Subcutaneous adipose tissue (tissue), 4 donors: ENCODE measurements around the gene OR2A14. TPM values are rescaled to one million over a fixed set of nuclear protein-coding genes. Genes with fewer than 3 reads are reported as not detected.

Experiments used
- CTCF ChIP-seq: fragments of 450-650 bp; IDR thresholded peaks from one replicate; pipeline ENCODE4 v1.5.1; 2016; ENCODE audit warnings: low read depth, mild to moderate bottlenecking, control low read depth, antibody characterized with exemption, moderate library complexity
- total RNA-seq, 4 donors: library from RNA; depleted of rRNA; stranded (reverse); fragments of >200 nt; gene quantifications; one replicate each; pipeline ENCODE4 v1.1.0, GENCODE V29; 2016

The OR2A14 gene
- total RNA-seq, 4 donors from 2014 or later: not detected

DNA sequence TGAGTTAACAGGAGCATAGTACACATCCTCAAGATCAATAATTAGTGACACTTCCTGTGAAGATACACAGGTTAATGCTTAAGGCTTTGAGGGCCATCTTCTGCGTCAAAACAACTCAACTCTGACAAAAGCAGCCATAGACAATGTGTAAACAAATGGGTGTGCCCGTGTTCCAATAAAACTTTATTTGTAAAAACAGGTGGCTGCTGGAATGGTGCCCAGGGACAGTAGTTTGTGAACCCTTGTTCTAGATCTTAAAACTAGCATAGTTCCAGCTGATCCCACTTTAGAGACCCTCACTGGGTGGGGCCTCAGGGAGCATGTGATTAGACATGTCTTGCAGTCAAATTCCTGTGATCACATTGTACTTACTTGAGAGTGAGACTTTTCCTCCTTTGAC, 7.8 kb downstream of the OR2A14 start:
- TF ChIP-seq CTCF: no peak

GRCh38 chr7:144132262-144132661, 9.3 kb downstream of the OR2A14 start:
- no peak for TF ChIP-seq CTCF

DNA sequence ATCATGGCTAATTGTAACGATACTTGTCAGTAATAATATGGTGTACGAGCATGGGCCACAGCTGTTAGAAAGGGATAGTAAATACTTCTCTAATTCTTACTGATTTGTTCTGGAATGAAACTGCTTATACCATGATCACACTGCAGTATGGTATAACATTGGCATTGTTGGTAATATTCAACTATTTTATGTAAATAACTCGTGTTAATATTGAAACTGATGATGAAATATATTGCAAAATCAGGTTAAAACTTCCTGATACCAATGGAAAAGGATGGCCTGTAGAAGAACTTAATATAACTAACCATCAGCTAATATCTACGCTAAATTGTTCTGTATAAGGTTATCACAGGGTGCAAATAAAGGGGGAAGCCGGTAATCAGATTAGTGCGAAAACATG, 10.3 kb downstream of the OR2A14 start:
- TF ChIP-seq CTCF: no peak

DNA sequence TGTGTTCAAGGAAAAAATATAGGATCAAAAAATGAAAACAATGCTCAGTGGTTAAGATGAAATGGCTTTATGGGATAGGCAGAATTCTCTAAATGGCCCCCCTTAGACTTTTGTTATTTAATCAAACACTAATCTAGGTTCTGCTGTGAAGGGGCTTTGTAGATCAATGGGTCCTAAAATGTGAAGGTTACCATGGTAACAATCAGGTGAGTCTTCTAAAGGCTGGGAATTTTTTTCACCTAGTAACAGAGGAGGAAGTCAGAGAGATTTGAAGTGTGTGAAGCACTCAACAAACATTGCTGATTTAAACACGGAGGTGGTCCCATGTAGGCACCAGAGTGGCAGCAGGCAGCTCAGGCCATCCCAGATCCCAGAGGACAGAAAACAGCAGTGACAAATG, 11.1 kb downstream of the OR2A14 start:
- no peak for TF ChIP-seq CTCF

DNA sequence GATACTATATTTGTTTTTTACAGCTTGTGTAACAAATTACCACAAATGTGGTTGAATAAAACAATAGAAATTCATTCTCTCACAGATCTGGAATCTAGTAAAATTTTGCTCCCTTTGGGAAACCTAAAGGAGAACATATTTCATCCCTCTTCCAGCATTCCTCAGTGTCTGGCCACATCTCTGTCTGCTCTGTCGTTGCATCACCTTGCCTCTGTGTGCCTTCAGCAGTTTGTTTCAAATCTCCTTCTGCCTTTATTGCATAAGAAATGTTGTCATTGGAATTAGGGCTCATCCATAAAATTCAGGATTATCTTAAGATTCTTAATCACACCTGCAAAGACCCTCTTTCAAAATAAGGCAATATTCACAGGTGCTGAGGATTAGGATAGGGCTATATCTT, 14.5 kb downstream of the OR2A14 start:
- TF ChIP-seq CTCF: no peak

GRCh38 chr7:144142187-144142586, 19.2 kb downstream of the OR2A14 start:
- no peak for TF ChIP-seq CTCF

DNA sequence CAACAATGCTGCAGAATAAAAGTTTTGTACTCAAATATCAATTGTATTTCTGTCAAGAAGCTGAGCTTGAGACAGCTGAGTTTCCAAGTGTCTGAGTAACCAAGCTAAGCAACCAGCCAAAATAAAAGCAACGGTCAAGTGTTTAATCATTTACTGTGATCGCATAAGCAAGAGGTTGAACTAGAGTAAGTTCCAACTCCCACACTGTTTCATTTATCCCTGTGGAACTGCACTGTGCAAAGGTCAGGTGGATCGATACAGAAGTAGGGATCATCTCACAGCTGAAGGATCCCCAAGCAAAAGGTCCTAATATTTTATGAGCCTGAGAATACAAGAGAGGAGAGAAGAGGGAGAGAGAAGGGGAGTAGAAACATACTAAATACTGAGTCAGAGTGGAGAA, 21.4 kb downstream of the OR2A14 start:
- TF ChIP-seq CTCF: no peak
